IMR-90 (cell line): ENCODE data around the gene NKD1.

ENCODE experiments used
- BHLHE40 ChIP-seq: fragments of 150-350 bp; IDR thresholded peaks from 2 replicates; pipeline ENCODE4 v1.6.1; 2016; ENCODE audit warnings: mild to moderate bottlenecking, low read depth, low read length
- CEBPB ChIP-seq: IDR thresholded peaks from 2 replicates; pipeline ENCODE4 v1.6.1; 2012; ENCODE audit warnings: low read depth, low read length, improper control_type of control experiment
- CHD1 ChIP-seq: IDR thresholded peaks from 2 replicates; pipeline ENCODE4 v1.6.1; 2012; ENCODE audit warnings: low read depth, low read length, improper control_type of control experiment
- CTCF ChIP-seq: conservative IDR thresholded peaks from 2 replicates; pipeline ENCODE4 v1.5.1; 2012; ENCODE audit warnings: mild to moderate bottlenecking, low read depth, low read length, improper control_type of control experiment
- FOS ChIP-seq: fragments of 150-350 bp; IDR thresholded peaks from 2 replicates; pipeline ENCODE4 v1.6.1; 2016; ENCODE audit warnings: low read depth, low read length
- MAFK ChIP-seq: IDR thresholded peaks from 2 replicates; pipeline ENCODE4 v1.6.1; 2012; ENCODE audit warnings: low read depth, low read length, improper control_type of control experiment
- MAZ ChIP-seq: IDR thresholded peaks from 2 replicates; pipeline ENCODE4 v1.6.1; 2012; ENCODE audit warnings: low read depth, mild to moderate bottlenecking, low read length, improper control_type of control experiment, moderate library complexity, borderline replicate concordance
- MXI1 ChIP-seq: IDR thresholded peaks from 2 replicates; pipeline ENCODE4 v1.6.1; 2012; ENCODE audit warnings: low read depth, mild to moderate bottlenecking, low read length, moderate library complexity, borderline replicate concordance
- NFE2L2 ChIP-seq: fragments of 150-350 bp; IDR thresholded peaks from 2 replicates; pipeline ENCODE4 v1.6.1; 2016; ENCODE audit warnings: low read depth, mild to moderate bottlenecking, low read length
- POLR2A ChIP-seq: IDR thresholded peaks from 2 replicates; pipeline ENCODE4 v1.6.1; 2012; ENCODE audit warnings: mild to moderate bottlenecking, low read depth, low read length
- RFX5 ChIP-seq: IDR thresholded peaks from 2 replicates; pipeline ENCODE4 v1.8.0; 2012; ENCODE audit warnings: low read depth, mild to moderate bottlenecking, low read length, moderate library complexity
- SMC3 ChIP-seq: fragments of 150-350 bp; IDR thresholded peaks from 2 replicates; pipeline ENCODE4 v1.6.1; 2016; ENCODE audit warnings: low read depth, mild to moderate bottlenecking, antibody characterized with exemption, low read length, moderate library complexity
- USF2 ChIP-seq: fragments of 150-350 bp; IDR thresholded peaks from 2 replicates; pipeline ENCODE4 v1.6.1; 2017; ENCODE audit warnings: mild to moderate bottlenecking, antibody characterized with exemption, low read length, low read depth

DNA sequence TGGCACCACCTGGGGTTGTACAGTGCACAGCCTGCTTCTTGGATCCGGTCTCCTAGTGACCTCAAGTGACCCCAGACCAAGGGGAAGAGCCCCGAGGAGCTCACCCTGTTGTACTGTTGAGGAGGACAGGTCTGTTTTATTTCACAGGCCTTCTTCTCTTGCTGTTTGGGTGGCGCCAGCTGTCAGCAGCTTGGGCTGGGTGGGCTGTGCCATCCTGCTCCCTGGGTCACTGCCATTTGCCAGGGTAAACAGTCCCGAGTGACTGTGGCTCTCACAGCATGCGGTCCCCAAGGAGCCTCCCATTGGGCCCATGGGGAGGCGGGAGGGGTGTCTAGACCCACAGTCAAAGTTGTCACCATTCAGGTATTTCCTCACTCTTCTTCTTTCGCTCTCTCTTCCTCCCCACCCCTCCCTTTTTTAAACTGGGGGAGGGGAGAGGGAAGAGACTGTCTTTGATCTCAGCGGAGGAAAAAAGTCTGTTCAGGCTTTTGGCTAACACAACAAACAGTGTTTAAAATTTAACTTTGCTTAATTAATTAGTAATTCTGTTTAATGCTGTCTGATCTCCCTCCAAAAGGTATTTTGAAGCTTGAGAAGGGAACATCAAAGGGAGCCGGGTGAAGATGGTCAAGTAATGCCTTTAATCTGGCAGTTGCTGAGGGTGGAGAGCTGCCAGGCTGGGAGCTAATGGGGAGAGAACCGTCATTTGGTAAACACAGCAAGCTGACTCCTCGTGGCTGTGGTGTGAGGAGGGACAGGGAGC is 68.9 kb downstream of the NKD1 start:
- TF ChIP-seq CTCF (no peak), USF2 (no peak), SMC3 (no peak), MXI1 (no peak), NFE2L2 (no peak), POLR2A (no peak), BHLHE40 (no peak), CHD1 (no peak), MAFK (no peak), CEBPB (no peak), RFX5 (no peak), FOS (no peak), MAZ (no peak)
